HG03095 (cell line): ENCODE data around the gene PCDHGB4.
"Not testable (repeated sequence)": the region's sequence is repeated elsewhere in the genome, so short reads cannot be mapped to it uniquely, and the experiment has no call there.

Experiments
- ATAC-seq: cut with Tn5 transposase; IDR thresholded peaks from one replicate; pipeline ENCODE4 v1.9.1; 2021; ENCODE audit warnings: moderate library complexity; ENCODE audit not compliant: unreplicated experiment

The PCDHGB4 gene

DNA sequence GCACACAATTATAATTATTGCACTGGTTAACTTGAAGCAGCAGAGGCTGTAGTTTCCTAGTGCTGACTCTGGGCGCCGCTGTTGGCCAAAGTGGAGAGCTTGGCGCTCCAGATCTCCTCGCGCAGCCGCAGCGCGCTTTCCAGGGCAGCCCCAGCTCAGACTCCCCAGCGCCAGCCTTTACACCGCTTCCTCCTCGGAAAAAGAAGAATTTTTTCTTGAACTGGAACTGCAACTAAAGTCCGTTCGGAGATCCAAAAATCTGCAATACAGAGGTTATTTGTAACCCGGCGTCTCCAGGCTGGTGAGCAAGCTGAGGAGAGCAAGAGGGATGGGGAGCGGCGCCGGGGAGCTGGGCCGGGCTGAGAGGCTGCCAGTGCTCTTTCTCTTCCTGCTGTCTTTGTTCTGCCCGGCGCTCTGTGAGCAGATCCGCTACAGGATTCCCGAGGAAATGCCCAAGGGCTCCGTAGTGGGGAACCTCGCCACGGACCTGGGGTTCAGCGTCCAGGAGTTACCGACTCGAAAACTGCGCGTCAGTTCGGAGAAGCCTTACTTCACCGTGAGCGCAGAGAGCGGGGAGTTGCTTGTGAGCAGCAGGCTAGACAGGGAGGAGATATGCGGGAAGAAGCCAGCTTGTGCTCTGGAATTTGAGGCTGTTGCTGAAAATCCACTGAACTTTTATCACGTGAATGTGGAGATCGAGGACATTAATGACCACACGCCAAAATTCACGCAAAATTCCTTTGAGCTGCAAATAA lies at the start of gene PCDHGB4:
Gene PCDHGB4, plus strand, starts transcription at position 142 of the 755 bp plus-strand sequence. Its CDS starts 187 bp downstream, at position 329.
- ATAC-seq: not testable (repeated sequence)

- ATAC-seq: no peak
Observed at GRCh38 chr5:141338538-141339306, 48.8 kb upstream of the PCDHGB4 start, which contains the start of gene PCDHGA2. Gene PCDHGA2 (plus strand): TSS chr5:141338760.

DNA sequence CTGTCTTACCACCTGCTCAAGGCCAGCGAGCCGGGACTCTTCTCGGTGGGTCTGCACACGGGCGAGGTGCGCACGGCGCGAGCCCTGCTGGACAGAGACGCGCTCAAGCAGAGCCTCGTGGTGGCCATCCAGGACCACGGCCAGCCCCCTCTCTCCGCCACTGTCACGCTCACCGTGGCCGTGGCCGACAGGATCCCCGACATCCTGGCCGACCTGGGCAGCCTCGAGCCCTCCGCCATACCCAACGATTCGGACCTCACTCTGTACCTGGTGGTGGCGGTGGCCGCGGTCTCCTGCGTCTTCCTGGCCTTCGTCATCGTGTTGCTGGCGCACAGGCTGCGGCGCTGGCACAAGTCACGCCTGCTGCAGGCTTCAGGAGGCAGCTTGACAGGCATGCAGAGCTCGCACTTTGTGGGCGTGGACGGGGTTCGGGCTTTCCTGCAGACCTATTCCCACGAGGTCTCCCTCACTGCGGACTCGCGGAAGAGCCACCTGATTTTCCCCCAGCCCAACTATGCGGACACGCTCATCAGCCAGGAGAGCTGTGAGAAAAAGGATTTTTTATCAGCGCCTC lies 46.6 kb upstream of the PCDHGB4 start:
- not testable (repeated sequence) for ATAC-seq

GRCh38 chr5:141342773-141343172 lies 44.7 kb upstream of the PCDHGB4 start:
- no peak for ATAC-seq

GRCh38 chr5:141343242-141343952 lies 44.1 kb upstream of the PCDHGB4 start, which contains the start of gene PCDHGA3:
Gene PCDHGA3 (plus strand): TSS chr5:141343829. CDS start chr5:141344034, 205 bp downstream.
- ATAC-seq: no peak

GRCh38 chr5:141343953-141344463 lies 43.5 kb upstream of the PCDHGB4 start:
- ATAC-seq: no peak

GRCh38 chr5:141345327-141345726 lies 42.2 kb upstream of the PCDHGB4 start:
- ATAC-seq: no peak

DNA sequence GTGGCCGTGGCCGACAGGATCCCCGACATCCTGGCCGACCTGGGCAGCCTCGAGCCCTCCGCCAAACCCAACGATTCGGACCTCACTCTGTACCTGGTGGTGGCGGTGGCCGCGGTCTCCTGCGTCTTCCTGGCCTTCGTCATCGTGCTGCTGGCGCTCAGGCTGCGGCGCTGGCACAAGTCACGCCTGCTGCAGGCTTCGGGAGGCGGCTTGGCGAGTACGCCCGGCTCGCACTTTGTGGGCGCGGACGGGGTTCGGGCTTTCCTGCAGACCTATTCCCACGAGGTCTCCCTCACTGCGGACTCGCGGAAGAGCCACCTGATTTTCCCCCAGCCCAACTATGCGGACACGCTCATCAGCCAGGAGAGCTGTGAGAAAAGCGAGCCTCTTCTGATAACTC lies 41.5 kb upstream of the PCDHGB4 start:
- not testable (repeated sequence) for ATAC-seq

GRCh38 chr5:141349917-141350619 lies 37.4 kb upstream of the PCDHGB4 start, which contains the start of gene PCDHGB1:
Gene PCDHGB1 (plus strand): TSS chr5:141350099. CDS start chr5:141350261, 162 bp downstream.
- peak; percentile 89 for ATAC-seq

- ATAC-seq: no peak
Observed at GRCh38 chr5:141351591-141351990, 35.9 kb upstream of the PCDHGB4 start.

DNA sequence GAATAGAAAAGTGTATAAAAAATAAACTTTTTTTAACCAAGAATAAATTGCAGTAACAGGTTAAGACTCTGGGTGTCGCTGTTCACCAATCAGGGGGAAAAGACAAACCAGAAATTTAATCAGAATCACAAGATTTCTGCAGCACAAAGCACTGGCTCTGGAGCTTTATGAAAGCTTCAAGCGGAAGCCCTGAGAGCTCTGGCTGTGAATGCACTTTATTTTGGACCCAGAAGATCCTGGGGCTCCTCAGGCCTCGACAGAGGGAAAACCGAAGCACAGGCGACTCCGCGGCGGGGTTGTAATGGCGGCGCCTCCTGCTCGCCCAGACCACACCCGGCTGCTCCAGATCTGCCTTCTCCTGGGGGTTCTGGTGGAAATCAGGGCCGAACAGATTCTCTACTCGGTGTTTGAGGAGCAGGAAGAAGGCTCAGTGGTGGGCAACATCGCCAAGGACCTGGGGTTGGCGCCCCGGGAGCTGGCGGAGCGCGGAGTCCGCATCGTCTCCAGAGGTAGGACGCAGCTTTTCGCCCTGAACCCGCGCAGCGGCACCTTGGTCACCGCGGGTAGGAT lies 32.5 kb upstream of the PCDHGB4 start, which contains the start of gene PCDHGA4:
Gene PCDHGA4, plus strand, starts transcription at position 122 of the 570 bp plus-strand sequence. Its CDS starts 87 bp downstream, at position 209.
- no peak for ATAC-seq

DNA sequence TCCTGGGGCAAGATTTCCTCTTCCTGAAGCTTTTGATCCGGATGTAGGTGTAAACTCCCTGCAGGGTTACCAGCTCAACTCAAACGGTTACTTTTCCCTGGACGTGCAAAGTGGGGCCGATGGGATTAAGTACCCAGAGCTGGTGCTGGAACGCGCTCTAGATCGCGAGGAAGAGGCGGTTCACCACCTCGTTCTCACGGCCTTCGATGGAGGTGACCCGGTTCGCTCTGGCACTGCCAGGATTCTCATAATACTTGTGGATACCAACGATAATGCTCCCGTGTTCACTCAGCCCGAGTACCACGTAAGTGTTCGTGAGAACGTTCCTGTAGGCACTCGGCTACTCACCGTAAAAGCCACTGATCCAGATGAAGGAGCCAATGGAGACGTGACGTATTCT lies 31.9 kb upstream of the PCDHGB4 start:
- no peak for ATAC-seq

DNA sequence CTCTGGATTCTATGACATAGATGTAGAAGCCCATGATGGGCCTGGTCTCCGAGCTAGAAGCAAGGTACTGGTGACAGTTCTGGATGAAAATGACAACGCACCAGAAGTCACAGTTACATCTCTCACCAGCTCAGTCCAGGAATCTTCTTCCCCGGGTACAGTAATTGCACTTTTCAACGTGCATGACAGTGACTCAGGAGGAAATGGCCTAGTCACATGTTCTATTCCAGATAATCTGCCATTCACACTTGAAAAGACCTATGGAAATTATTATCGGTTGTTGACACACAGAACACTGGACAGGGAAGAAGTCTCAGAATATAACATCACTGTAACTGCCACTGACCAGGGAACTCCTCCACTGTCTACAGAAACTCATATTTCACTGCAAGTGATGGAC lies 31.4 kb upstream of the PCDHGB4 start:
- ATAC-seq: no peak

DNA sequence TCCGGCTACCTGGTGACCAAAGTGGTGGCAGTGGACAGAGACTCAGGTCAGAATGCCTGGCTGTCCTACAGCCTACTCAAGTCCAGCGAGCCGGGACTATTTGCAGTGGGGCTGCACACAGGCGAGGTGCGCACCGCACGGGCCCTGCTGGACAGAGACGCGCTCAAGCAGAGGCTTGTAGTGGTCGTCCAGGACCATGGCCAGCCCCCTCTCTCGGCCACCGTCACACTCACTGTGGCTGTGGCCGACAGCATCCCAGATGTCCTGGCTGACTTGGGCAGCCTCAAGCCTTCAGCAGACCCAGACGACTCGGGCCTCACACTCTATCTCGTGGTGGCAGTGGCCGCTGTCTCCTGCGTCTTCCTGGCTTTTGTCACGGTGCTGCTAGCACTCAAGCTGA lies 30.5 kb upstream of the PCDHGB4 start:
- ATAC-seq: no peak

DNA sequence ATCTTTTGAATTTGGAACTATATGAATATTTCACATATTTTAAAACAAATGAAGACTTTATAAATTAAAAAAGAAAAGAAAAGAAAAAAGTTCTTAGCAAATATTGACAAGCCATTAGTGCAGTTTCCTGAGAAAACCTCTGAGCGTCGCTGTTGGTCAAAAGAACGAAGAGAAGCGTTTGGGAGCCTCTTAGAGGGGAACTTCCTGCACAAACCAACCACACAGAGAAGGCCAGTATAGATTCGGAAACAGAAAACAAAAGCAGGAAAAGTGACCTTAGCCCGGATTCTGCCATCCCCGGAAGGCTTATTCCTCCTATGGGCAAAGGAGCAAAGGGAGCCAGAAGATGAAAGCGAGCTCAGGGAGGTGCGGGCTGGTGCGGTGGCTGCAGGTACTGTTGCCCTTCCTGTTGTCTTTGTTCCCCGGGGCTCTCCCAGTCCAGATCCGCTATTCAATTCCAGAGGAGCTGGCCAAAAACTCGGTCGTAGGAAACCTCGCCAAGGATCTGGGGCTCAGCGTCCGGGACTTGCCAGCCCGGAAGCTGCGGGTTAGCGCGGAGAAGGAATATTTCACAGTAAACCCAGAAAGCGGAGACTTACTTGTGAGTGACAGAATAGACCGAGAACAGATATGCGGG lies 27.6 kb upstream of the PCDHGB4 start, which contains the start of gene PCDHGB2:
Gene PCDHGB2, plus strand, starts transcription at position 205 of the 637 bp plus-strand sequence. Its CDS starts 142 bp downstream, at position 347.
- ATAC-seq: no peak

DNA sequence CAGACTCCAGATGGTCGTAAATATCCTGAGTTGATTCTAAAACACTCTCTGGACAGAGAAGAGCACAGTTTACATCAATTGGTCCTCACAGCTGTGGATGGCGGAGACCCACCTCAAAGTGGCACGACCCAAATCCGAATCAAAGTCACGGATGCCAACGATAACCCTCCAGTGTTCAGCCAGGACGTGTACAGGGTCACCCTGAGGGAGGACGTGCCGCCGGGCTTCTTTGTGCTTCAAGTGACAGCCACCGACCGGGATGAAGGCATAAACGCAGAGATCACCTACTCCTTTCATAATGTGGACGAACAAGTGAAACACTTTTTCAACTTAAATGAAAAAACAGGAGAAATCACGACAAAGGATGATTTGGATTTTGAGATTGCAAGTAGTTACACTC lies 26.8 kb upstream of the PCDHGB4 start:
- ATAC-seq: no peak

DNA sequence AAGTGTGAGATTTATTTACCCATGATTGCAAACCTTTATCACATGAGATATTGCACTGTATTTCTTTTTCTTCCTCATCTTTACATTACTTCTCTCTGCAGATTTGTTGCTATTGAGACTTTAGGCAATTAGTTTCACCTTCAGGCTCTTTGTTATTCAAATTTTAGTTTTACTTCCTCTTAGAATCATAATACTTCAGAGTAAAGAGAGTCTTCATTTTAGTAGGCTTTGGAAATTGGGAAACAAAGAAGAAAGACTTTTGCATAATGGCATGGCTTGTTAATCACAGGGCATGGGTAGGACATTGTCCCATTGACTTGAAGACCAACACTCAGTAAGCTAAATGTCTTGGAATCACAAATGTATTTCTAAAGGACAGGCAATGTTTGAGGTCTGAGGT lies 24.8 kb upstream of the PCDHGB4 start:
- no peak for ATAC-seq

DNA sequence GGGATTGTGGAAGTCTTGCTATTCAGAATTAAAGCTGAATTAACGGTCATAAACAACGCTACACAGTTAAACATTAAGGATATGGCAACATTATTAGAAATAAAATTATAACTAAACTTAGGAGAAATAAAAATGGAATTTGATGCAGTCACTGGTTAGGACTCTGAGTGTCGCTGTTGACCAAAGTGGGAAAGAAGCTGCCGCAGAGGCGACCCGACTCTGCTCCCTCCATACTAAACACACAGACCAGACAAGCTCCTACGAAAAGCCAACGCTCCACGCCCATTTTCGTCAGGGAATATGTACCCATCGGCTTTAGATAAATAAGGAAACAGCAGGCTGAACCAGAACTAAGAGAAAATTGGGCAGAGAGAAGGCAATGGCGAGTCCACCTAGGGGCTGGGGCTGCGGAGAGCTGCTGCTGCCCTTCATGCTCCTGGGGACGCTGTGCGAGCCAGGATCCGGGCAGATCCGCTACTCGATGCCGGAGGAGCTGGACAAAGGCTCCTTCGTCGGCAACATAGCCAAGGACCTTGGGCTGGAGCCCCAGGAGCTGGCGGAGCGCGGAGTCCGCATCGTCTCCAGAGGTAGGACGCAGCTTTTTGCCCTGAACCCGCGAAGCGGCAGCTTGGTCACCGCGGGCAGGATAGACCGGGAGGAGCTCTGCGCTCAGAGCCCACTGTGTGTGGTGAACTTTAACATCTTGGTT lies 23.4 kb upstream of the PCDHGB4 start, which contains the start of gene PCDHGA5:
Gene PCDHGA5, plus strand, starts transcription at position 211 of the 709 bp plus-strand sequence. Its CDS starts 169 bp downstream, at position 380.
- no peak for ATAC-seq
